Loucy (cell line): ENCODE measurements around the gene FAM20C.

ENCODE experiments used
- EZH2phosphoT487 ChIP-seq: fragments of 200-600 bp; IDR thresholded peaks from 2 replicates; pipeline ENCODE4 v1.6.1; 2018; ENCODE audit warnings: antibody characterized with exemption, mild to moderate bottlenecking, moderate library complexity, borderline replicate concordance
- TF ChIP-seq, protein P1 (sequence below): fragments of 200-600 bp; sonication (generic); conservative IDR thresholded peaks from 2 replicates; pipeline ENCODE4 v1.5.1; 2014; ENCODE audit warnings: mild to moderate bottlenecking, antibody characterized with exemption, low read length

- TF ChIP-seq, protein P1, sequence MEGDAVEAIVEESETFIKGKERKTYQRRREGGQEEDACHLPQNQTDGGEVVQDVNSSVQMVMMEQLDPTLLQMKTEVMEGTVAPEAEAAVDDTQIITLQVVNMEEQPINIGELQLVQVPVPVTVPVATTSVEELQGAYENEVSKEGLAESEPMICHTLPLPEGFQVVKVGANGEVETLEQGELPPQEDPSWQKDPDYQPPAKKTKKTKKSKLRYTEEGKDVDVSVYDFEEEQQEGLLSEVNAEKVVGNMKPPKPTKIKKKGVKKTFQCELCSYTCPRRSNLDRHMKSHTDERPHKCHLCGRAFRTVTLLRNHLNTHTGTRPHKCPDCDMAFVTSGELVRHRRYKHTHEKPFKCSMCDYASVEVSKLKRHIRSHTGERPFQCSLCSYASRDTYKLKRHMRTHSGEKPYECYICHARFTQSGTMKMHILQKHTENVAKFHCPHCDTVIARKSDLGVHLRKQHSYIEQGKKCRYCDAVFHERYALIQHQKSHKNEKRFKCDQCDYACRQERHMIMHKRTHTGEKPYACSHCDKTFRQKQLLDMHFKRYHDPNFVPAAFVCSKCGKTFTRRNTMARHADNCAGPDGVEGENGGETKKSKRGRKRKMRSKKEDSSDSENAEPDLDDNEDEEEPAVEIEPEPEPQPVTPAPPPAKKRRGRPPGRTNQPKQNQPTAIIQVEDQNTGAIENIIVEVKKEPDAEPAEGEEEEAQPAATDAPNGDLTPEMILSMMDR: no peak
- TF ChIP-seq EZH2phosphoT487: no peak
These were observed 19.3 kb downstream of the FAM20C start for GRCh38 chr7:211715-212058.
